Chondrocyte (in vitro differentiated cells): Measurements from ENCODE around the gene UNC80. TPM values are rescaled to one million over a fixed set of nuclear protein-coding genes. Genes with fewer than 3 reads are reported as not detected.
A peak's percentile ranks its signal among the peaks of the same experiment; 100 is the strongest.

Source experiments
- DNase-seq: peaks from one replicate; pipeline ENCODE4 v3.0.0; 2021; ENCODE audit warnings: mixed read lengths, low spot score
- H3K27ac Mint-ChIP-seq: one replicate; pipeline ENCODE4 v1.8.0; 2021; ENCODE audit warnings: mild to moderate bottlenecking, moderate library complexity, mixed read lengths; ENCODE audit not compliant: unreplicated experiment
- H3K27me3 Mint-ChIP-seq: 2 replicates; pipeline ENCODE4 v1.8.0; 2021; ENCODE audit warnings: low read depth, mixed read lengths
- H3K36me3 Mint-ChIP-seq: 2 replicates; pipeline ENCODE4 v1.8.0; 2021; ENCODE audit warnings: low read depth, mixed read lengths
- H3K4me1 Mint-ChIP-seq: 2 replicates; pipeline ENCODE4 v1.8.0; 2021; ENCODE audit warnings: low read depth, mild to moderate bottlenecking, mixed read lengths
- H3K4me3 Mint-ChIP-seq: one replicate; pipeline ENCODE4 v1.8.0; 2021; ENCODE audit warnings: mild to moderate bottlenecking, moderate library complexity, mixed read lengths; ENCODE audit not compliant: unreplicated experiment
- H3K9me3 Mint-ChIP-seq: 2 replicates; pipeline ENCODE4 v1.8.0; 2021; ENCODE audit warnings: low read depth, mixed read lengths
- CTCF ChIP-seq: fragments of 200-600 bp; sonication (generic); IDR thresholded peaks from 2 replicates; pipeline ENCODE4 v1.5.0; 2021; ENCODE audit warnings: antibody characterized with exemption, mild to moderate bottlenecking, moderate library complexity
- total RNA-seq: library from RNA; stranded (reverse); gene quantifications from 3 replicates; pipeline ENCODE4 v1.2.1, GENCODE V29; 2021

Gene UNC80
- total RNA-seq, 1 donor from 2014 or later: 0.02 TPM

- no peak overlapping the region for H3K4me3 Mint-ChIP-seq
- TF ChIP-seq CTCF: no peak
- no peaks in the 10 kb centered on the region for H3K4me1 Mint-ChIP-seq
- DNase-seq: no peak
- H3K36me3 Mint-ChIP-seq: no peaks in the 10 kb centered on the region
- H3K27ac Mint-ChIP-seq: no peak overlapping the region
- peaks cover 3% of the 10 kb centered on the region for H3K27me3 Mint-ChIP-seq
- no peaks in the 10 kb centered on the region for H3K9me3 Mint-ChIP-seq
These were observed 34.7 kb downstream of the UNC80 start for GRCh38 chr2:209806318-209806717.

- H3K27me3 Mint-ChIP-seq: peaks cover 1% of the 10 kb centered on the region
- H3K36me3 Mint-ChIP-seq: no peaks in the 10 kb centered on the region
- no peaks in the 10 kb centered on the region for H3K9me3 Mint-ChIP-seq
- no peak overlapping the region for H3K27ac Mint-ChIP-seq
- peak; percentile 89 for DNase-seq
- no peaks in the 10 kb centered on the region for H3K4me1 Mint-ChIP-seq
- TF ChIP-seq CTCF: no peak
- H3K4me3 Mint-ChIP-seq: no peak overlapping the region
These were observed 36.9 kb downstream of the UNC80 start for GRCh38 chr2:209808521-209808920.

- Mint-ChIP-seq H3K4me1 (no peaks in the 10 kb centered on the region), H3K4me3 (no peak overlapping the region), H3K27me3 (peaks cover 1% of the 10 kb centered on the region), H3K36me3 (no peaks in the 10 kb centered on the region), H3K9me3 (no peaks in the 10 kb centered on the region), H3K27ac (no peak overlapping the region)
- DNase-seq: no peak
- no peak for TF ChIP-seq CTCF
These were observed 37.6 kb downstream of the UNC80 start for GRCh38 chr2:209809256-209809655.

GRCh38 chr2:209817844-209818271 is 46.2 kb downstream of the UNC80 start:
- Mint-ChIP-seq H3K27me3 (peaks cover 20% of the 10 kb centered on the region), H3K36me3 (no peaks in the 10 kb centered on the region), H3K4me1 (no peaks in the 10 kb centered on the region), H3K9me3 (peaks cover 2% of the 10 kb centered on the region), H3K4me3 (no peak overlapping the region), H3K27ac (no peak overlapping the region)
- no peak for TF ChIP-seq CTCF
- no peak for DNase-seq

GRCh38 chr2:209818939-209819338 is 47.3 kb downstream of the UNC80 start:
- no peak overlapping the region for H3K4me3 Mint-ChIP-seq
- H3K4me1 Mint-ChIP-seq: no peaks in the 10 kb centered on the region
- H3K27me3 Mint-ChIP-seq: peaks cover 20% of the 10 kb centered on the region
- no peak for TF ChIP-seq CTCF
- no peak overlapping the region for H3K27ac Mint-ChIP-seq
- no peaks in the 10 kb centered on the region for H3K36me3 Mint-ChIP-seq
- H3K9me3 Mint-ChIP-seq: peaks cover 2% of the 10 kb centered on the region
- no peak for DNase-seq
